Measurements from ENCODE around the gene MYL3. TPM values are rescaled to one million over a fixed set of nuclear protein-coding genes. Genes with fewer than 3 reads are reported as not detected.
"Not testable (repeated sequence)": the region's sequence is repeated elsewhere in the genome, so short reads cannot be mapped to it uniquely, and the experiment has no call there.

The MYL3 gene
- total RNA-seq, 2 donors from 2014 or later, result 0.47 to 0.79 TPM

DNA sequence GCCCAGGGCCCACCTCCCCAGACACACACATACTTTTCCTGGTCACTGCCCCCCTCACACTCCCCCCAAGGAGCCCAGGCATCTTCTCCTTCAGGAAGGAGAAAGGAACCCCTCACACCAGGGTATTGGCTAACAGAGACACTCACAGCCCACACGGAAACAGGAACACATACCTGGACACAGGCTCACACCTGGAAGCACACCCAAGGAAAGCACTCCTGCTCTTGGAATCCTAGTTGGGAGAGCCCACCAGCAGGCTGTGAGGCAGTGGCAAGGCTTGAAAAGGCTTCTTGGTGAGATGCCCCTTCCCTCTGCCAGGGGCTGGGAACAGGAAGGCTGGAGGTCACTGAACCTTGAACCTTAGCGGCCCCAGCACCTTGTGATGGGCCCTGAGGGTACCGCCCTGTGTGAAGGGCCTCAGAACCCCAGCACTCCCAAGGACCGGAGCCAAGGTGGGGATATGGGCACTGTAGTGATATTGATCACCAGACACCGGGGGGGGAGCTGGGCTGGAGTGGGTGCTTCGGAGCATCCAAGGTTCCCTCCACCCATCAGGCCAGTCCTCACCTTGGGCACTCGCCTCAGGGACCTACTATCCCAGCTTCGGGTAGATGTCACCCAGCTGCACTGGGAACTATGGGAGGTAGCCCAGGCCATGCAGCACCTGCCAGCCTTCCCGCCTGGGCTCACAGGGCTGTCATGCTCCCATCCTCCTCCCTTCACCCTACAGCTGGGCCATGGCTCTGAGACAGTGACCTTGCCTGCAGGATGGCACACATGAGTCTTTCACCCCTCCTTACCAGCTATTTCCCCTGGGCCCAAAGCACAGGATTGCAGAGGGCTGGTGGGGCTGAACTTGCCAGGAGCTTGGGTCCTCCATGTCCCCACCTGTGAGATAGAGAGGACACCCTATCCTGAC, 16.4 kb downstream of the MYL3 start:
- intact Hi-C loops (cut with DNase I, micrococcal nuclease), result no loop called here
- DNase-seq, result peak in 1 of 2 donors; percentile 23
- ATAC-seq, result no peak

DNA sequence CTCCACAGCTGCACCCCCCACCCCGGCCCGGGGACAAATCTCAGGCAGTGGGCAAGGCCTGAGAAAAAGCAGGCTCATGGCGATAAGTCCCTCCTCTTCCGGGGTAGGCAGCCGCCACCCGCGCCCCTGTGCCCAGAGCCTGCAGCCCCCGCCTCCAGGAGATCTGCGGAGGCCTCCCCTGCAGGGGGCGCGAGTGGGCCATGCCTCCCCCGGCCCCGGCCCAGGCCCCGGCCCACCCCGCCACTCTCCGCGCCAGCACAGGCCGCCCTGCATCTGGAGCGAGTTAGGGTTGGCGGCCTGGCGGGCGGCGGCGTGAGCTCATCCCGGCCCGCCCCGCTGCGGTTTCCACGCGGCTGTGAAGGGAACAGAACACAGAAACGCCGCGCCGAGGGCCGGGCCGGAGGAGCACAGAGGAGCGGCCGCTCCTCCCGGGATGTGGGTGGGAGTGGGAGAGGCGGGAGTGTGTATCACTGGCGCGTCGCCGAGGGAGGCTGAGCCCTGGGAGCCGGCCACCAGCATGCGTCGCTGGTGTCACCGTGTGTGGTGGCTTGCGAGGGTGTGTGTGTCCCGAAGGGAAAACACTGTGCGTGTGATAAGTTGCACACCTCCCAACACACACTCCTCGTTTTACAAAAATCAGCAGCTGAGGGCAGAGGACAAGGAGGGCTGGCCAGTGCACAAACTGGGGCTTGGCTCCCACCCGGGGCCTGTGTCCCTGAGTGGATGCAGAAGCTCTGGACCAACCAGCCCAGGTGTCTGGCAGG, 17.2 kb downstream of the MYL3 start:
- DNase-seq (peak; percentile 70 to 82), ATAC-seq (peak; percentile 82)
- intact Hi-C loops (cut with DNase I, micrococcal nuclease), result no loop called here

DNA sequence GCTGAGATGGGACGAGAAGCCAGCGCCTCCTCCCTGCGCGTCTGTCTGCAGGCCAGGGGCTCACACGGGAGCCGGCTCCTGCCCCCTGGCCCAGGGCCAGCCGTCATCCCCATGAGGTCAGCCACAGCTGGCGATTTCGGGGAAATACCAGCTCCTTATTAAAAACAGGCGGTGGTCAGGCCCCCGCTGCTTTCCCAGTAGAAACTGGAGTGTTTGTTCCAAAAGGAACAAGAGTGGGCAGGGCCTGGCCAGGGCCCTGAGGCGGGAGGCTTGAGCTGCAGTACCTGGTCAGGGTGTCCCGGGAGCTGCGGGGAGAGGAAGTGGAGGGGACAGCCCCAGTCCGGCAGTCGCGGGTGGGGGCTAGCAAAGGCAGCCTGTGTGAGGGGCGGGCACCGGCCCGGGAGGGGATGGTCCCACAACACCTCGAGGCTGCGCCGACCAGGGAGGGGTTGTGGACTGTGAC, 17.8 kb downstream of the MYL3 start:
- intact Hi-C loops (cut with DNase I, micrococcal nuclease), result no loop called here
- DNase-seq (no peak), ATAC-seq (peak; percentile 71)

DNA sequence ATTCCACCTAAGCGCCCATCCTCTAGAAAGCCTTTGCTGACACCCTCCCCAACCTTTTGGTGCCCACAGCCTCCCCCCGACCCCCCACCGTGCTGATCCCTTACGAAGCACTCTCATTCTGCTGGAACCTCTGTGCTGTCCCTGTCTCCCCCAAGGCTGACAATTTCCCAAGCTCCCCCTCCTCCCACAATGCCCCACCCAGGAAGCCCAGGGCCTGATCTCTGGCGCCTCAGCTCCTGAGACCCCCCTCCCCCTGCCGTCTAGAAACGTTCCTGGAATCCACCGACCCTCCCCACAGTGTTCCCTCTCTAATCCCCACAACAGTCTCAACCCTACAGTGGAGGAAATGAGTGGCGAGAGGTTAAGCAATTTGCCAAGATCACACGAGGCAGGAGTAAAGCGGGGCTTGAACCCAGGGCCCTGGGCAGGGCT, 18.3 kb downstream of the MYL3 start:
- ATAC-seq (no peak), DNase-seq (no peak)
- intact Hi-C loops (cut with DNase I, micrococcal nuclease), result no loop called here

DNA sequence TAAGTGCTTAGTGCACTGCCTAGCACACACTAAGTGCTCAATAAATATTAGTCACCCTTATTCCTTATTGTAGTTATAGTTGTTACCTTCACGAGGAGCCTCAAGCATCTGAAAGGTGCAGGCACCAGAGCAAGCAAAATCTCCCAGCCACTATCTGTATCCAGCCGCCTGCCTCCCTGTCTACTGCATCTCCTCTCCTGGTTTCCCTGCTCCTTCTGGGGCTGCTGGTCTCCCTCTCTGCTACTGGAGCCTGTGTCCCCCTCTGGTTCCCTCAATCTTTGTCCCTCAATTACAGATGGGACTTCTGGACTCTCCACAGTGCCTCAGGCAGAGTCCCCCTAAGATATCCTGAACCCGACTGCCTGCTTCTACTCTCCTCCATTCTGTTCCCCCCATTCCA, 18.8 kb downstream of the MYL3 start:
- DNase-seq (no peak), ATAC-seq (no peak)
- intact Hi-C loops (cut with DNase I, micrococcal nuclease), result no loop called here

DNA sequence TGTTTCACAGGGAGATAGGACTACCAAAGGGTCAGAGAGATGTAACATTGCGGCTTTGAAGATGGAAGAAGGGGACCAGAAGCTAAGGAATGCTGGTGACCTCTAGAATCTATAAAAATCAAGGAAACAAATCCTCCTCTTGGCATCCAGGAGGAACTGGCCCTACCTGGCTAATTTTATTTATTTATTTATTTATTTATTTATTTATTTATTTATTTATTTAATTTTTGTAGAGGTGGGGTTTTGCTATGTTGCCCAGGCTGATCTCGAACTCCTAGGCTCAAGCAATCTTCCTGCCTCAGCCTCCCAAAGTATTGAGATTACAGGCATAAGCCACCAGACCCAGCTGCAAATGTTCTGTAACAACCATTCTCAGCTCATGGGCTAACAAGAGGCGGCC, 19.7 kb downstream of the MYL3 start:
- DNase-seq (no peak), ATAC-seq (no peak)
- intact Hi-C loops (cut with DNase I, micrococcal nuclease), result no loop called here

DNA sequence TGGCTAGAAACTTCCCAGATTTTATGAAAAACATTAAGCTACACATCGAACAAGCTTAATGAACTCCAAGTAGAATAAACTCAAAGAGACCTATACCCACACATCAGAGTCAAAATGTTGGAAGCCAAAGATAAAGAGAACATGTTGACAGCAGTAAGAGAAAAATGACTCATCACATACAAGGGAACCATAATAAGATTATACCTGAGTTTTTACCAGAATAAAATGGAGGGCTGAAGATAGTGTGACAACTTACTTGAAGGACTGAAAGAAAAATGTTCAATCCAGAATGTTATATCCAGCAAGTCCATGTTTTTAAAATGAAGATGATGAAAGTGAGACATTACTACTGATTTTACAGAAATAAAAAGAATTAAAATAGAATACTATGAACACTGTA, 22.8 kb downstream of the MYL3 start:
- no peak for ATAC-seq
- DNase-seq, result no peak
- intact Hi-C loops (cut with DNase I, micrococcal nuclease), result no loop called here

DNA sequence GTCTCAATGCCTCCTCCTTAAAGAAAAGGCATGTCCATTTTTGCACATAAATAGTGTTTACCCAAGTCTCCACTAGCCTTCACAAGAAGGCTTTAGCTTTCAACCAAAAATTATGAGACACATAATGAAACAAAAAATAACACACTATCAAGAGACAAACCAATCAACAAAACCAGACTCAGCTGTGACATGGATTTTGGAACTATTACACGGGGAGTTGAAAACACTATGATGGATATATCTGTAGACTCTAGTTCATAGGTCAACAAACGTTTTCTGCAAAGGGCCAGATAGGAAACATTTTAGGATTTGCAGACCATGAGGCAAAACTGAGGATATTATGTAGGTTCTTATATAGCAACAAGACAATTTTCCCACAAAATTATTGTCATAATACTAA, 24.9 kb downstream of the MYL3 start:
- intact Hi-C loops (cut with DNase I, micrococcal nuclease), result no loop called here
- DNase-seq, result no peak
- no peak for ATAC-seq

DNA sequence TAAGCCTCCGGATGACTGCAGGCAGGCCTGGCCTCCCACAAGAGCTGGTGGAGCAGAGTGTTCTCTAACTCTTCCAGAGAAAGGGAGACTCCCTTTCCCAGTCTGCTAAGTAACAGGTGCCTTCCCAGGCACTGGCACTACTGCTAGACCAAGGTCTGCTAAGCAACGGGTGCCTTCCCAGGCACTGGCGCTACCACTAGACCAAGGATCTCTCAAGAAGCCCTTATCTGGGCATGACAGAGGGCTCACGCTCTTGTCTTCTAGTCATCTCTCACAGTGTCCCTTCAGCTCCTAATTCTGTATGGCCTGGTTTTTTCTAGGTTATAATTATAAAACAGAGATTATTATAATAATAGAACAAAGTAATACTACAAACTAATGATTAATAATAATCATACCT, 27.8 kb downstream of the MYL3 start:
- intact Hi-C loops (cut with DNase I, micrococcal nuclease), result no loop called here
- no peak for ATAC-seq
- DNase-seq, result no peak

DNA sequence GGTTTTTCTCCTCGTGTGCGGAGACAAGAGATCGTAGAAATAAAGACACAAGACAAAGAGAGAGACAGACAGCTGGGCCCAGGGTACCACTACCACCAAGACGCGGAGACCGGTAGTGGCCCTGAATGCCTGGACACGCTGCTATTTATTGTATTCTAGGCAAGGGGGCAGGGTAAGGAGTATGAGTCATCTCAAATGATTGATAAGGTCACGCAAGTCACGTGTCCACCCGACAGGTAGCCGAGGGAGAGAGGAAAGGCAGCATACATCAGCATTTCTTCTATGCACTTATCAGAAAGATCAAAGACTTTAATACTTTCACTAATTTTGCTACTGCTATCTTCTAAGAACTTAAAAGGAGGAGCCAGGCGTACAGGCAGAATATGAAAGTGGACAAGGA, 28.2 kb downstream of the MYL3 start:
- DNase-seq, result no peak
- no peak for ATAC-seq
- intact Hi-C loops (cut with DNase I, micrococcal nuclease), result no loop called here

DNA sequence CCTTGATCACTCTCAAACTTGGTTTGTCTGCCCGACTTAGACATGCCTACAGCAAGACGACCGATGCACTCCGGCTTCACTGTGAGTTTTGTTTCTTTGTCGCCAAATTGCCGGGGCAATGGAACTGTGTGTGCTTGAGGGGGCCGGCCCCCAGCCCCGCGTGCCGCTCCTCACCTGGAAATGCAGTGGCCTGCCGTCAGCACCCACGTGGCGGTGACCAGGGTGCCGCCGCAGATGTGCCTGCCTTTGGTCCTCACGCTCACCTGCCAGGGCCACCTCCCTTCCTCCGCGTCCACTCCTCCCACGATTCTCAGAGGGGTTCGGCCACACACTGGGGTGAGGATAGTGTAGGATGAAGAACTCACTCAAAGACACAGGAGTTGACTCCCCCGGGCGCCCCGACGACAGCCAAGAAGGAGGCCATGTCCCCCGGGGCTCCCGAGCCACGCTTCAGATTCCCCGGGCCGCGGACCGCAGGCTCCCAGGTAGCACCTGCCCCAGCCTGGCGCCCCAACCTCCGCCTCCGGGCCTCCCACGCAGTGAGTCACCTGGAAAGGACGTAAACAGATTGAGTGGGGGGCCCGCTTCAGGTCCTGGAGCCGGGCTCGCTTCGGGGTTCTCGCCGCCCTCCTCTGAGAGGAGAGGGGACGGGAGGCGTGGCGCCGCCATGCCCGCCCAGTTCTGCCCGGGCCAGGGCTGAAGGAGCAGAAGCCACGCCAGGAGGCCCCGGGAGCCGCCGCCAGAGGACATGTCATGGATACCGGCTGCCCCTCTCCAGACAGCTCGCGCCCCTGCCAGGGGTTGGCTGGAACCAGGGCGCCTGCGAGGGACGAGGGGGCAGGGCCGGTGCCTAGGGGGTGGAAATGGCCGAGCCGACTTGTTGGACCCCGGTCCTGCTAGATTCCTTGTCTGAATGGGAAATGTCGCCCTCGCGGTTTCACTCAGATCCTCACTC, 29.6 kb downstream of the MYL3 start:
- intact Hi-C loops (cut with DNase I, micrococcal nuclease), result no loop called here
- DNase-seq (no peak), ATAC-seq (no peak)

DNA sequence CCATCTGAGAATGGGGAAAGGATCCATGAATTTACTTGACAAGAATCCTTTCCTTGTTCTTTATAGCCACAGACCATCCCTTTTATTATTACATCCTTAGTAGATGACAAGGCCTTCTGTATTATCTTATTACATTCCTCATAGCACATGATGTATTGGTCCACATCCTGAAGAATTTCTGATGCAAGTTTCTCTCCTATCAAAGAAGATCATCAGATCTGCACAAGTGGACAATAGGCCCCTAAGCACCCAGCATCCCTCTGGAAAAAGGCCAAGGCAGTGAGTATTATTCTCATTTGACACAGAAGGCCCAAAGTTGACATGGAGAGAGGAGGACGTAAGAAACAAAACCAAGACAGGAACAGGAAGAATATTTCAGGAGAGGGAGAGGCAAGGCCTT, 31.4 kb downstream of the MYL3 start:
- intact Hi-C loops (cut with DNase I, micrococcal nuclease), result no loop called here
- ATAC-seq (no peak), DNase-seq (no peak)

DNA sequence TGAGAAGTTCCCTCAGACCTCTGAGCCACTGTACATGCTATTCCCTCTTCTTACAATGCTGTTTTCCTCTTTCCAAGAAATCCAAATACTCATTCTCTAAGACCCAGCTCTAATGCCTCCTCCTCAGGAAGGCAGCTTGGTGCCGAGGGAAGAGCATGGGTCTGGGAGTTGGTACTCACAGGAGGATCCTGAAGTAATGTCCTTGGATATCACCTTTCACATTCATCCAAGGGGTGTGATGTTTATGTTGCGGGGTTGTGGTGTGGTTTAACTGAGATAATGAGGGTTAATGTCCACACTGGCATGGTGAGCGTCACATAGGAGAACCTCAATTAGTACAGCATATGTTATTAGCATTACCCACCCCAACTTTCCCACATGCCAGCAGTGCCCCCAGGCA, 31.9 kb downstream of the MYL3 start:
- DNase-seq (no peak), ATAC-seq (no peak)
- intact Hi-C loops (cut with DNase I, micrococcal nuclease), result no loop called here

DNA sequence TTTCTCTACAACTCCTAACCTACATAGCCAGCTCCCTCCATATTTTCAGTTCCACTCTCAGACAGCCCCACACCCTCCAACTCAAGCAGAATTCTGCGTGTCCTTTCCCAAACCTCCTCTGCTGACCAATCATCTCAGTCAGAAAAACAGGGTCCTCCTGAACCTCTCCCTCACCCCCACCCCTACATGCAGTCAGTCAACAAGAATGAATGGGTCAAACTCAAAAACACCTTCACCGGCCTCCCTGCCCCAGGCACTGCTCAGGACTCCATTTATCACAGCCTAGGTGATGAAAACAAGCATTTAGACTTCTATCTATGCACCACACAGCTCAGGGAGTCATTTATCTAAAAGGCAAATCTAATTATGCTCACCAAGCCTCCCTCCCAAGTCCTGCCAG, 32.4 kb downstream of the MYL3 start:
- intact Hi-C loops (cut with DNase I, micrococcal nuclease), result no loop called here
- DNase-seq (no peak), ATAC-seq (no peak)

DNA sequence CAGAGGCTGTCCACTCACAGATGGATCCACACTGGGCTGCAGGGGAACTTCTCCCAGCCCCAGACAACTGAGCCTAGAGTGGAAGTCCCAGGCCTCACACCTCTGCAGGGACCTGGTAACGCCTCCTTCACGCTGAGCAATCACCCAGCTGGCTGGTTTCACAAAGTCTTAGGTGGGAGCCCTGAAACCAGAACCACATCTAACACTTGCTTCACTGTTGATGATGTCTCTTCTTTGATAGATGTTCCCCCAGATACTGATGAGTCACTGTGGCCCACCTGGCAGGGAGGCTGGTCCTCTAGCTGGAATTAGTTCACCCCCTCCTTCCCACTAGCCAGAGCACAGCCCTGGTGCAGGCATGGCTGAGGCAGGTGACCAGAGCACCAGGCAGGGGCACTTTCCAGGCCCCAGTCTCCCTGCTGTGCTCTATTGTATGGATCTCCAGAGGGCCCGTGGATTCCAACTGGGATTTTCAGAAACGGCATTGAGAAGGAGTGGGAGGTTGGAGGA, 33.5 kb downstream of the MYL3 start:
- no peak for ATAC-seq

DNA sequence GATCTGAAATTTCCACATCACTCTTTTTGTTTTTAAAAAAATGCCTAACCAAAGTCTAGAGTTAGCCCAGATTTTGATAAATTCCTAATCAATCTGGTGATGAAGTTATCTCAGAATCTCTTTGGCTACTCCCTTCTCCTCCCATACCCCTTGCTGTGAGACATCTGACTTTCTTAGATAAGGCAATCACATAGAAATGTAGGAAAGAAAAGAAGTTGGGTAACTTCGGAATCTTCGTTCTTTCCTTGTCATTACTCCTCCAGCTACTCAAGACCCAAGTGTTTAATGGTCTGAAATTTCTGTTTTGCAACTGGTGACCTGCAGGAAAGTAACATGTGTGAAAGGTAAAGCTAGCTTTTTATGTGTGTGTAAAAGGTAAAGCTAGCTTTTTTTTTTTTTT, 37.8 kb downstream of the MYL3 start:
- intact Hi-C loops (cut with DNase I, micrococcal nuclease), result no loop called here
- DNase-seq (no peak), ATAC-seq (no peak)

More for the DNA sequence above, 33.5 kb downstream of the MYL3 start:
- no peak for DNase-seq
- intact Hi-C loops (cut with DNase I, micrococcal nuclease), result no loop called here

DNA sequence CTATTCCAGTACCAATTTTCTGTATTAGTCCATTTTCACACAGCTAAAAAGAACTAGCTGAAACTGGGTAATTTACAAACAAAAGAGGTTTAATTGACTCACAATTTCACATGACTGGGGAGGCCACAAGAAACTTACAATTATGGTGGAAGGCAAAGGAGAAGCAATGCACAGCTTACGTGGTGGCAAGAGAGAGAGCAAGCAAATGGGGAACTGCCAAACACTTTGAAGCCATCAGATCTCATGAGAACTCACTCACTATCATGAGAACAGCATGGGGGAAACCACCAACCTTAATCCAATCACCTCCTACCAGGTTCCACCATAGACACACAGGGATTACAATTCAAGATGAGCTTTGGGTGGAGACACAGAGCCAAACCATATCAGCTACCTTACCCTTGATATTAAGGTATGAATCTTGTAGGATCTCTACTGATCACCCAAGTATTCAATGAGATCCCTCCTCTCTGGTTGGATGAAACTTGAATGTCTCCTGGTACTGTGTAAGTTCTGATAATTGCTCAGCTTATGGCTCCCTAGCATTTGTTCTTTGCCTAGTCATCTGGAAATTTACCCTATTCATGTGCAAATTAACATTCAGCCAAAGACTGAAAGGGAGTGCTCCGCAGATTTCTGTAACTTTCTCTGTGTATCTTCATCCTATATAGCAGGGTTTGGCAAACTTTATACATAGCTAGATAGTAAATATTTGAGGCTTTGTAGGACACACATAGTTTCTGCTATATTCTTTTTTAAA, 38.9 kb downstream of the MYL3 start:
- no peak for ATAC-seq
- no peak for DNase-seq
- intact Hi-C loops (cut with DNase I, micrococcal nuclease), result no loop called here

DNA sequence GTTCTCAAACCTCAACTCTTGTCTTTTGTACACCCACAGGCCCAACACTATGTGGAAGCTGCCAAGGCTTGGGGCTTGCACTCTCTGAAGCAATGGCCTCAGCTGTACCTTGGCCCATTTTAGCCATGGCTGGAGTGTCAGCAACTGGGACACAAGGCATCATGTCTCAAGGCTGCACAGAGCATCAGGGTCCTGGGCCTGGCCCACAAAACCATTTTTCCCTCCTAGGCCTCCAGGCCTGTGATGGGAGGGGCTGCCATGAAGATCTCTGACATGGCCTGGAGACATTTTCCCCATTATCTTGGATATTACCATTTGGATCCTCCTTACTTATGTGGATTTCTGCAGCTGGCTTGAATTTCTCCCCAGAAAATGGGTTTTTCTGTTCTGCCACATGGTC, 39.9 kb downstream of the MYL3 start:
- intact Hi-C loops (cut with DNase I, micrococcal nuclease); DNase-seq; ATAC-seq: not testable (repeated sequence)
